Measurements from ENCODE around the gene ST3GAL5. TPM values are rescaled to one million over a fixed set of nuclear protein-coding genes. Genes with fewer than 3 reads are reported as not detected.

ST3GAL5 gene
- total RNA-seq, 1 donor from 2014 or later = 20.0 TPM

DNA sequence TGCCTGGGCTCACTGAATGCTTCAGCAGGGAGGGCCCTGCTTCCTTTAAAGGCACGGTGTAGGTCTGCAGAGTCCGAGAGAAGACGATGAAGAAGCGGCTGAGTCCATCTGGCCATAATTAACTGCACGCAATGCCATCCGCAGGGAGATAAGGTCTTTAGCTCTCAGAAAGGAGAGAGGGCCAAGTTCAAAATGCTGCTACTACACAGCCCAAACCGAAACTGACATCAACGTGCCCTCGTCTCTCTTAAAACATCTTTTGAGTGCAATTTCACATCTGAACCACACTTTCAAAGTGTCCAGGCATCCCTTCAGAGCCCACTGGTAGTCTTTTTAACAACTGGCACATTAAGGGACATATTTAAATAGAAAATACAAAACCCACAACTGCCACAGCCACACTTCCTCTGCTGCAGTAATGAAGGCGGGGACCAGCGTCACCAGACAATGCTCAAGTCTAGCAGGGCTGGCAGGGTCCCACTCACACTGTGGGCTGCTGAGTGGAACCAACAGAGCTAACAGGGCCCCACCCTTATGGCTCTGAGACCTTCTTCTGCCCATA is 35.8 kb downstream of the ST3GAL5 start:
- no peak overlapping the region for H3K27ac ChIP-seq (ENCODE audit: low read depth, low read length)
- H3K4me3 ChIP-seq (ENCODE audit: insufficient read depth, low read depth, low read length) = no peak overlapping the region
- H3K4me1 Mint-ChIP-seq (ENCODE audit: low read depth, unreplicated experiment) = no peaks in the 10 kb centered on the region
- no peak overlapping the region for H3K27ac Mint-ChIP-seq (ENCODE audit: unreplicated experiment)
- peaks cover 4% of the 10 kb centered on the region for H3K36me3 ChIP-seq (ENCODE audit: insufficient read depth, low read length)
- H3K4me2 ChIP-seq (ENCODE audit: low read length) = no peak overlapping the region
- no peak overlapping the region for H3K4me3 Mint-ChIP-seq (ENCODE audit: unreplicated experiment)
- no peaks in the 10 kb centered on the region for H3K27me3 Mint-ChIP-seq (ENCODE audit: low read depth, unreplicated experiment)
- DNase-seq (ENCODE audit: low read depth) (no peak), FAIRE-seq (no peak)
- H3K9me3 ChIP-seq (ENCODE audit: insufficient read depth, low read depth, low read length) = no peaks in the 10 kb centered on the region
- H4K20me1 ChIP-seq (ENCODE audit: insufficient read depth, low read length) = no peaks in the 10 kb centered on the region
- H2AFZ ChIP-seq (ENCODE audit: low read depth, low read length) = no peak overlapping the region
- TF ChIP-seq, protein P1, sequence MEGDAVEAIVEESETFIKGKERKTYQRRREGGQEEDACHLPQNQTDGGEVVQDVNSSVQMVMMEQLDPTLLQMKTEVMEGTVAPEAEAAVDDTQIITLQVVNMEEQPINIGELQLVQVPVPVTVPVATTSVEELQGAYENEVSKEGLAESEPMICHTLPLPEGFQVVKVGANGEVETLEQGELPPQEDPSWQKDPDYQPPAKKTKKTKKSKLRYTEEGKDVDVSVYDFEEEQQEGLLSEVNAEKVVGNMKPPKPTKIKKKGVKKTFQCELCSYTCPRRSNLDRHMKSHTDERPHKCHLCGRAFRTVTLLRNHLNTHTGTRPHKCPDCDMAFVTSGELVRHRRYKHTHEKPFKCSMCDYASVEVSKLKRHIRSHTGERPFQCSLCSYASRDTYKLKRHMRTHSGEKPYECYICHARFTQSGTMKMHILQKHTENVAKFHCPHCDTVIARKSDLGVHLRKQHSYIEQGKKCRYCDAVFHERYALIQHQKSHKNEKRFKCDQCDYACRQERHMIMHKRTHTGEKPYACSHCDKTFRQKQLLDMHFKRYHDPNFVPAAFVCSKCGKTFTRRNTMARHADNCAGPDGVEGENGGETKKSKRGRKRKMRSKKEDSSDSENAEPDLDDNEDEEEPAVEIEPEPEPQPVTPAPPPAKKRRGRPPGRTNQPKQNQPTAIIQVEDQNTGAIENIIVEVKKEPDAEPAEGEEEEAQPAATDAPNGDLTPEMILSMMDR (IDR thresholded peaks at IDR 0.05; ENCODE audit: insufficient read depth, low read depth, low read length) = no peak
- no peak for TF ChIP-seq EZH2 (IDR thresholded peaks at IDR 0.05; ENCODE audit: insufficient read depth, low read length)
- H3K27me3 ChIP-seq (ENCODE audit: insufficient read depth, low read length) = no peaks in the 10 kb centered on the region
- H3K36me3 Mint-ChIP-seq (ENCODE audit: low read depth, unreplicated experiment) = peaks cover 36% of the 10 kb centered on the region
- peaks cover 3% of the 10 kb centered on the region for H3K9me3 Mint-ChIP-seq (ENCODE audit: unreplicated experiment)
- H3K9ac ChIP-seq (ENCODE audit: low read length) = no peak overlapping the region
- H3K4me1 ChIP-seq (ENCODE audit: insufficient read depth, low read length) = no peaks in the 10 kb centered on the region
- no peaks in the 10 kb centered on the region for H3K79me2 ChIP-seq (ENCODE audit: insufficient read depth, low read length)

DNA sequence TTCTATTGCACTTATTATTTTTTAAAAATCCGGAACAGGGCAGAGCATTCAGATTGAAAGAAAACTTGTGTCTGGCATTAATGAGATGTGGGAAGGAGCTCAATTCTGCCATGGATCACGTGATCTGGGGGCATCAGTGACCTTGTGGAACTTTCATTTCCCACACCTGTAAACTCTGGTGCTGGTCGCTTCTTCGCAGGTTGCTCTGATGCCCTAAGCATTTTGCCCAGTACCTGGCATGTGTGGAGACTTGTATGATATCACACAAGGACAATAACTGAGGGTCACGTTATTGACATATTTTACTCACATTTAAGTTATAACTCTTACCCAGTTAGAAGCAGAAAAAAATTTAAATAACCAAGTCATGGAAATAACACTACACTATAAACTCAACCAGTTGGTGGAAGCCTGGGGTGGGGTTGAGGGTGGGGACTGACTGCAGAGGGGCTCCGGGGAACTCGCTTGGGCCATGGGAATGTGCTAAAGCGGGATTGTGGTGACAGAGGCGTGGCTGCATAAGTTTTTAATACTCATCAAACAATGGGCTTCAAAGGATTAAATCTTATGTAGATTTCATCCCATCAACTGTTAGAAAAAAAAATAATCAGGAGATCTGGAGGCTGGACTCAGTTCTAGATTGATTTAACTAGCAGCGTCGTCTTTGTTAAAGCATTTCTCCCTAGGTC is 36.5 kb downstream of the ST3GAL5 start:
- FAIRE-seq (no peak), DNase-seq (ENCODE audit: low read depth) (no peak)
- peaks cover 3% of the 10 kb centered on the region for H3K9me3 Mint-ChIP-seq (ENCODE audit: unreplicated experiment)
- H3K36me3 ChIP-seq (ENCODE audit: insufficient read depth, low read length) = no peaks in the 10 kb centered on the region
- no peaks in the 10 kb centered on the region for H3K79me2 ChIP-seq (ENCODE audit: insufficient read depth, low read length)
- TF ChIP-seq EZH2 (IDR thresholded peaks at IDR 0.05; ENCODE audit: insufficient read depth, low read length) = no peak
- TF ChIP-seq, protein P1 (IDR thresholded peaks at IDR 0.05; ENCODE audit: insufficient read depth, low read depth, low read length) = no peak
- H4K20me1 ChIP-seq (ENCODE audit: insufficient read depth, low read length) = no peaks in the 10 kb centered on the region
- H3K27ac Mint-ChIP-seq (ENCODE audit: unreplicated experiment) = no peak overlapping the region
- no peak overlapping the region for H3K4me3 ChIP-seq (ENCODE audit: insufficient read depth, low read depth, low read length)
- H3K4me1 Mint-ChIP-seq (ENCODE audit: low read depth, unreplicated experiment) = no peaks in the 10 kb centered on the region
- H3K9me3 ChIP-seq (ENCODE audit: insufficient read depth, low read depth, low read length) = no peaks in the 10 kb centered on the region
- no peak overlapping the region for H3K4me2 ChIP-seq (ENCODE audit: low read length)
- H3K36me3 Mint-ChIP-seq (ENCODE audit: low read depth, unreplicated experiment) = peaks cover 30% of the 10 kb centered on the region
- H3K4me1 ChIP-seq (ENCODE audit: insufficient read depth, low read length) = peaks cover under 1% of the 10 kb centered on the region
- H3K27me3 Mint-ChIP-seq (ENCODE audit: low read depth, unreplicated experiment) = no peaks in the 10 kb centered on the region
- no peak overlapping the region for H3K4me3 Mint-ChIP-seq (ENCODE audit: unreplicated experiment)
- no peak overlapping the region for H3K9ac ChIP-seq (ENCODE audit: low read length)
- H2AFZ ChIP-seq (ENCODE audit: low read depth, low read length) = no peak overlapping the region
- no peak overlapping the region for H3K27ac ChIP-seq (ENCODE audit: low read depth, low read length)
- H3K27me3 ChIP-seq (ENCODE audit: insufficient read depth, low read length) = no peaks in the 10 kb centered on the region

All from astrocyte (in vitro differentiated cells and primary cell).